Keratinocyte (primary cell): ENCODE results near the gene ARHGAP40. TPM values are rescaled to one million over a fixed set of nuclear protein-coding genes. Genes with fewer than 3 reads are reported as not detected.

ENCODE experiments used
- DNase-seq: peaks from one replicate; pipeline ENCODE4 v3.0.0-alpha.2; 2011; ENCODE audit warnings: low read depth, missing footprints, low spot score
- FAIRE-seq: peaks from 2 replicates; lab custom pipeline; 2011; peaks lifted over from hg19 to GRCh38; lab: Jason Lieb, UNC
- H2AFZ ChIP-seq: 2 replicates; pipeline ENCODE4 v1.6.0; 2012; ENCODE audit warnings: low read length, control low read depth, inconsistent platforms; ENCODE audit not compliant: control insufficient read depth
- H3K27ac ChIP-seq: 2 replicates; pipeline ENCODE4 v1.5.1; 2011; ENCODE audit warnings: low read length; ENCODE audit not compliant: control insufficient read depth, insufficient read depth
- H3K27me3 ChIP-seq: 3 replicates; pipeline ENCODE4 v1.6.0; 2011; ENCODE audit warnings: low read length; ENCODE audit not compliant: control insufficient read depth, insufficient read depth; ENCODE audit errors: extremely low read depth
- H3K36me3 ChIP-seq, 2 experiments: 2 replicates in 1 of 2; 3 replicates in 1 of 2; pipeline ENCODE4 v1.5.1; 2011; ENCODE audit warnings: low read length in 2 of 2, mild to moderate bottlenecking in 1 of 2; ENCODE audit not compliant: control insufficient read depth in 2 of 2, insufficient read depth in 2 of 2; ENCODE audit errors: extremely low read depth in 1 of 2
- H3K4me1 ChIP-seq: 3 replicates; pipeline ENCODE4 v1.5.1; 2011; ENCODE audit warnings: low read length; ENCODE audit not compliant: control insufficient read depth, insufficient read depth; ENCODE audit errors: extremely low read depth
- H3K4me2 ChIP-seq: 3 replicates; pipeline ENCODE4 v1.6.0; 2011; ENCODE audit warnings: low read depth, low read length; ENCODE audit not compliant: control insufficient read depth, insufficient read depth; ENCODE audit errors: extremely low read depth
- H3K4me3 ChIP-seq, 3 experiments: fragments of 200-600 bp in 1 of 3; sonication (generic) in 1 of 3; 2 replicates in 2 of 3; 3 replicates in 1 of 3; pipeline ENCODE4 v1.5.1; 2011 to 2016; ENCODE audit warnings: low read length in 3 of 3, mild to moderate bottlenecking in 3 of 3, control low read depth in 2 of 3, inconsistent platforms in 1 of 3, low read depth in 1 of 3, mixed read lengths in 1 of 3, mixed run types in 1 of 3, moderate library complexity in 1 of 3; ENCODE audit not compliant: control insufficient read depth in 2 of 3, insufficient read depth in 2 of 3; ENCODE audit errors: extremely low read depth in 1 of 3
- H3K79me2 ChIP-seq: 2 replicates; pipeline ENCODE4 v1.6.0; 2012; ENCODE audit warnings: low read length; ENCODE audit not compliant: control insufficient read depth, insufficient read depth
- H3K9ac ChIP-seq: 3 replicates; pipeline ENCODE4 v1.6.0; 2011; ENCODE audit warnings: low read length; ENCODE audit not compliant: control insufficient read depth, insufficient read depth; ENCODE audit errors: extremely low read depth
- H3K9me1 ChIP-seq: 3 replicates; pipeline ENCODE4 v1.6.0; 2011; ENCODE audit warnings: low read length; ENCODE audit not compliant: control insufficient read depth, insufficient read depth; ENCODE audit errors: extremely low read depth
- H3K9me3 ChIP-seq: 2 replicates; pipeline ENCODE4 v1.5.1; 2012; ENCODE audit warnings: low read depth, low read length; ENCODE audit not compliant: control insufficient read depth
- H4K20me1 ChIP-seq: 3 replicates; pipeline ENCODE4 v1.6.0; 2011; ENCODE audit warnings: low read length; ENCODE audit not compliant: control insufficient read depth, insufficient read depth; ENCODE audit errors: extremely low read depth
- EZH2 ChIP-seq: IDR thresholded peaks from one replicate; pipeline ENCODE4 v1.6.1; 2012; ENCODE audit warnings: inconsistent platforms, mild to moderate bottlenecking, low read length, moderate library complexity
- dilution Hi-C: fragments of 300-500 bp; cut with MboI; formaldehyde crosslinking; loops from one replicate; pipeline ENCODE4 v1.7.0; 2020; ENCODE audit warnings: low sequenced_read_pairs; ENCODE audit not compliant: extremely low pct_ligation_motif_present
- polyA plus RNA-seq, 5 experiments: library from polyadenylated mRNA; depleted of rRNA in 3 of 5; stranded (reverse) in 3 of 5; stranded (forward) in 1 of 5; unstranded in 1 of 5; fragments of >200 nt; gene quantifications; 1 replicate in 1 of 5; 2 replicates in 3 of 5; 3 replicates in 1 of 5; pipeline versions ENCODE4 v1.2.1 to v1.2.3, GENCODE V29; 2011 to 2012; ENCODE audit warnings: missing spikeins in 2 of 5, low read depth in 1 of 5, low replicate concordance in 1 of 5
- TF ChIP-seq, protein P1 (sequence below), 3 experiments: IDR thresholded peaks in 1 of 3; conservative IDR thresholded peaks in 1 of 3; optimal IDR thresholded peaks in 1 of 3; 2 replicates in 2 of 3; 3 replicates in 1 of 3; pipeline versions ENCODE3 to v1.5.1; 2011; ENCODE audit warnings: low read length in 3 of 3, mild to moderate bottlenecking in 3 of 3, moderate library complexity in 2 of 3, control low read depth in 1 of 3, inconsistent platforms in 1 of 3; ENCODE audit not compliant: insufficient read depth in 2 of 3; ENCODE audit errors: extremely low read depth in 1 of 3

Gene ARHGAP40
- polyA plus RNA-seq, 1 donor (not counting 4 experiments of a cell fraction or from before 2014, with no cell fraction given) = 1.0 TPM

DNA sequence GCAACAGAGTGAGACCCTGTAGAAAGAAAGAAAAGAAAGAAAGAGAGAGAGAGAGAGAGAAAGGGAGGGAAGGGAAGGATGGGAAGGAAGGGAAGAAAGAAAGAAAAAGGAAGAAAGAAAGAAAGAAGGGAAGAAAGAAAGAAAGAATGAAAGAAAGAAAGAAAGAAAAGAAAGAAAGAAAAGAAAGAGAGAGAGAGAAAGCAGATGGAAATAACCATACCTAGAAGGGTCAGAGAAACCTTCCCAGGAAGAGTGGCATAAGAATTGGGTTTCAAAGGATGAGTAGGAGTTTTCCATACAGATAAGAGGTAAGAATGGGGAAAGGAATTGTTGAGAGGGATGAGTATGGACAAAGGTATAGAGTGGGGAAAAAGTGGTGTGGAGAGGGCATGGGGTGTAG, 68.1 kb downstream of the ARHGAP40 start:
- Histone ChIP-seq H3K9ac (no peak overlapping the region), H2AFZ (no peak overlapping the region), H3K4me1 (peaks cover 9% of the 10 kb centered on the region), H3K9me1 (no peaks in the 10 kb centered on the region), H3K27ac (no peak overlapping the region), H4K20me1 (no peaks in the 10 kb centered on the region), H3K27me3 (peaks cover 29% of the 10 kb centered on the region), H3K4me2 (no peak overlapping the region), H3K4me3 (no peak overlapping the region), H3K36me3 (no peaks in the 10 kb centered on the region), H3K9me3 (no peaks in the 10 kb centered on the region), H3K79me2 (no peaks in the 10 kb centered on the region)
- dilution Hi-C loops = no loop called here
- DNase-seq = no peak
- no peak for FAIRE-seq
- TF ChIP-seq EZH2 = no peak
- TF ChIP-seq, protein P1, sequence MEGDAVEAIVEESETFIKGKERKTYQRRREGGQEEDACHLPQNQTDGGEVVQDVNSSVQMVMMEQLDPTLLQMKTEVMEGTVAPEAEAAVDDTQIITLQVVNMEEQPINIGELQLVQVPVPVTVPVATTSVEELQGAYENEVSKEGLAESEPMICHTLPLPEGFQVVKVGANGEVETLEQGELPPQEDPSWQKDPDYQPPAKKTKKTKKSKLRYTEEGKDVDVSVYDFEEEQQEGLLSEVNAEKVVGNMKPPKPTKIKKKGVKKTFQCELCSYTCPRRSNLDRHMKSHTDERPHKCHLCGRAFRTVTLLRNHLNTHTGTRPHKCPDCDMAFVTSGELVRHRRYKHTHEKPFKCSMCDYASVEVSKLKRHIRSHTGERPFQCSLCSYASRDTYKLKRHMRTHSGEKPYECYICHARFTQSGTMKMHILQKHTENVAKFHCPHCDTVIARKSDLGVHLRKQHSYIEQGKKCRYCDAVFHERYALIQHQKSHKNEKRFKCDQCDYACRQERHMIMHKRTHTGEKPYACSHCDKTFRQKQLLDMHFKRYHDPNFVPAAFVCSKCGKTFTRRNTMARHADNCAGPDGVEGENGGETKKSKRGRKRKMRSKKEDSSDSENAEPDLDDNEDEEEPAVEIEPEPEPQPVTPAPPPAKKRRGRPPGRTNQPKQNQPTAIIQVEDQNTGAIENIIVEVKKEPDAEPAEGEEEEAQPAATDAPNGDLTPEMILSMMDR (optimal IDR thresholded peaks at IDR 0.05 in 1 of 3, IDR thresholded peaks at IDR 0.05 in 1 of 3, conservative IDR thresholded peaks at IDR 0.05 in 1 of 3; ENCODE audit: extremely low read depth in 1 of 3, insufficient read depth in 2 of 3, low read length in 3 of 3) = no peak

DNA sequence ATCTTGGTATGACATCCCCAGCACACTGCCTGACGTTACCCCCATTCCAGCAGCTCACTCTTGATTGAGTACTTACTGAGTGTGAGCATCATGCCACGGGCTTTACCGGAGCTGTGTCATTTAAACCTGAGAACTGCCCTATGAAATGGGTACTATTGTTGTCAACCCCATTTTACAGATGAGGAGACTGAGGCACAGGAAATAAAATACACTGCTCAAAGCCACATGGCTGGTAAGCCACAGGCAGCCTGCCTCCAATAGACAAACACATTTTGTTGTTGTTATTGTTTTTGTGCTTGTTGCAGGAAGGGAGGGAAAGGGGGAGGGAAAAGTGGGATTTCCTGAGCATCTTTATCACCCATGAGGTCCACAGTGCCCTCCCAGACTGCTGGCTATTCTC, 69.2 kb downstream of the ARHGAP40 start:
- Histone ChIP-seq H3K79me2 (no peaks in the 10 kb centered on the region), H3K9me3 (no peaks in the 10 kb centered on the region), H4K20me1 (no peaks in the 10 kb centered on the region), H3K27ac (no peak overlapping the region), H3K27me3 (peaks cover 29% of the 10 kb centered on the region), H3K9ac (no peak overlapping the region), H2AFZ (no peak overlapping the region), H3K36me3 (no peaks in the 10 kb centered on the region), H3K4me3 (no peak overlapping the region), H3K4me1 (peaks cover 9% of the 10 kb centered on the region), H3K9me1 (no peaks in the 10 kb centered on the region), H3K4me2 (no peak overlapping the region)
- no peak for DNase-seq
- FAIRE-seq = no peak
- no peak for TF ChIP-seq EZH2
- TF ChIP-seq, protein P1 (optimal IDR thresholded peaks at IDR 0.05 in 1 of 3, IDR thresholded peaks at IDR 0.05 in 1 of 3, conservative IDR thresholded peaks at IDR 0.05 in 1 of 3; ENCODE audit: extremely low read depth in 1 of 3, insufficient read depth in 2 of 3, low read length in 3 of 3) = no peak
- dilution Hi-C loops = no loop called here
